Esophagus squamous epithelium (tissue), 5 donors: ENCODE results near the gene TMEM51. TPM values are rescaled to one million over a fixed set of nuclear protein-coding genes. Genes with fewer than 3 reads are reported as not detected.
A peak's percentile ranks its signal among the peaks of the same experiment; 100 is the strongest.

Experiments used
- DNase-seq: peaks from one replicate; lab custom pipeline; 2025; lab: John Stamatoyannopoulos, UW
- H3K27ac ChIP-seq, 4 donors: fragments of 200-600 bp; sonication (generic); one replicate each; pipeline ENCODE4 v1.5.1; 2016 to 2019; ENCODE audit warnings: mild to moderate bottlenecking in 1 of 4
- H3K27me3 ChIP-seq, 4 donors: fragments of 200-600 bp; sonication (generic); 1 replicate in 3 of 4; 2 replicates in 1 of 4; pipeline versions ENCODE4 v1.5.1 to v1.6.0; 2017 to 2021; ENCODE audit warnings: antibody characterized with exemption in 1 of 4
- H3K36me3 ChIP-seq, 3 donors: fragments of 200-600 bp; sonication (generic); one replicate each; pipeline ENCODE4 v1.5.1; 2016 to 2019
- H3K4me1 ChIP-seq, 3 donors: fragments of 200-600 bp; sonication (generic); one replicate each; pipeline ENCODE4 v1.5.1; 2017 to 2019
- H3K4me3 ChIP-seq, 4 donors: fragments of 200-600 bp; sonication (generic); 1 replicate in 3 of 4; 2 replicates in 1 of 4; pipeline ENCODE4 v1.5.1; 2016 to 2019; ENCODE audit warnings: mild to moderate bottlenecking in 2 of 4, moderate library complexity in 1 of 4
- H3K9me3 ChIP-seq, 3 donors: fragments of 200-600 bp; sonication (generic); one replicate each; pipeline ENCODE4 v1.5.1; 2016 to 2019
- CTCF ChIP-seq, 6 experiments: fragments of 450-650 bp in 4 of 6; fragments of 200-600 bp in 2 of 6; sonication (generic) in 2 of 6; IDR thresholded peaks; one replicate each; pipeline ENCODE4 v1.5.1; 2016 to 2019; ENCODE audit warnings: antibody characterized with exemption in 6 of 6, mild to moderate bottlenecking in 4 of 6, moderate library complexity in 4 of 6
- POLR2A ChIP-seq, 4 donors: fragments of 450-650 bp; IDR thresholded peaks; one replicate each; pipeline ENCODE4 v1.6.1; 2017; ENCODE audit warnings: antibody characterized with exemption in 4 of 4, mild to moderate bottlenecking in 4 of 4, moderate library complexity in 3 of 4
- WGBS, 2 donors: methylation state at CpG; one replicate each; pipeline ENCODE4 v1.1.5; 2018; 5-methylcytosine and 5-hydroxymethylcytosine counted together
- intact Hi-C: fragments of 100-400 bp; cut with DNase I; formaldehyde crosslinking; loops from one replicate; pipeline ENCODE4 v1.15.0; 2022
- total RNA-seq, 4 donors: library from RNA; depleted of rRNA; stranded (reverse); fragments of >200 nt; gene quantifications; one replicate each; pipeline ENCODE4 v1.1.0, GENCODE V29; 2016
- donor health status: DM: yes; HTN: yes; CAD: no.

TMEM51 gene
- total RNA-seq, 4 donors from 2014 or later: 11.6 to 23.7 (median 17.7) TPM

GRCh38 chr1:15245593-15246360 is 92.2 kb downstream of the TMEM51 start:
- H3K9me3 ChIP-seq: no peaks in the 10 kb centered on the region
- no peak overlapping the region for H3K4me3 ChIP-seq
- no peak for DNase-seq
- TF ChIP-seq POLR2A (IDR thresholded peaks at IDR 0.05) (no peak), CTCF (IDR thresholded peaks at IDR 0.05) (no peak)
- H3K27ac ChIP-seq: peak overlapping the region in 3 of 4 donors; percentile 1 to 33 (median 25)
- peaks cover 0 to 23% (median 0%) of the 10 kb centered on the region in 4 donors for H3K27me3 ChIP-seq
- 27 to 43% methylated on average over 10 to 11 of the region's 11 CpGs for WGBS, 2 donors
- no peaks in the 10 kb centered on the region for H3K36me3 ChIP-seq
- intact Hi-C loops: no loop called here
- peaks cover 15 to 29% (median 23%) of the 10 kb centered on the region in 3 donors for H3K4me1 ChIP-seq

- Histone ChIP-seq H3K27ac (peak within 1 kb of the TSS in 2 of 4 donors; percentile 25 to 33), H3K9me3 (no peaks in the 10 kb centered on the region), H3K36me3 (no peaks in the 10 kb centered on the region), H3K27me3 (peaks cover 0 to 23% (median 0%) of the 10 kb centered on the region in 4 donors), H3K4me3 (peak within 1 kb of the TSS; percentile 31 to 72 (median 47)), H3K4me1 (peaks cover 15 to 29% (median 23%) of the 10 kb centered on the region in 3 donors)
- TF ChIP-seq CTCF (IDR thresholded peaks at IDR 0.05) (no peak), POLR2A (IDR thresholded peaks at IDR 0.05) (no peak)
- WGBS, 2 donors: 84 to 86% methylated on average over 3 of the region's 55 CpGs
- DNase-seq: no peak
- intact Hi-C loops: no loop called here
These were observed 93.5 kb downstream of the TMEM51 start, which contains the start of gene FHAD1 for GRCh38 chr1:15246960-15247614. TSS of gene FHAD1 (plus strand) at chr1:15247223. CDS start at chr1:15251785, 4,562 bp downstream.

- Histone ChIP-seq H3K27me3 (peaks cover 0 to 23% (median 0%) of the 10 kb centered on the region in 4 donors), H3K36me3 (no peaks in the 10 kb centered on the region), H3K4me1 (peaks cover 15 to 29% (median 23%) of the 10 kb centered on the region in 3 donors), H3K9me3 (no peaks in the 10 kb centered on the region), H3K4me3 (no peak overlapping the region), H3K27ac (no peak overlapping the region)
- intact Hi-C loops: no loop called here
- DNase-seq: no peak
- TF ChIP-seq CTCF (IDR thresholded peaks at IDR 0.05) (no peak), POLR2A (IDR thresholded peaks at IDR 0.05) (no peak)
- 91 to 94% methylated on average over 4 of the region's 4 CpGs for WGBS, 2 donors
These were observed 94.7 kb downstream of the TMEM51 start for GRCh38 chr1:15248216-15248615.

GRCh38 chr1:15249081-15249480 is 95.5 kb downstream of the TMEM51 start:
- WGBS, 2 donors: 38 to 53% methylated on average over 5 of the region's 5 CpGs
- DNase-seq: no peak
- peaks cover 15 to 29% (median 23%) of the 10 kb centered on the region in 3 donors for H3K4me1 ChIP-seq
- no peaks in the 10 kb centered on the region for H3K9me3 ChIP-seq
- intact Hi-C loops: no loop called here
- H3K27me3 ChIP-seq: peaks cover 0 to 23% (median 0%) of the 10 kb centered on the region in 4 donors
- H3K4me3 ChIP-seq: no peak overlapping the region
- no peak overlapping the region for H3K27ac ChIP-seq
- H3K36me3 ChIP-seq: no peaks in the 10 kb centered on the region
- TF ChIP-seq POLR2A (IDR thresholded peaks at IDR 0.05) (no peak), CTCF (IDR thresholded peaks at IDR 0.05) (no peak)
